HG02623 (cell line): ENCODE measurements around the gene TAGLN.

ENCODE experiments used
- ATAC-seq: cut with Tn5 transposase; IDR thresholded peaks from one replicate; pipeline ENCODE4 v1.9.1; 2021; ENCODE audit warnings: moderate library complexity; ENCODE audit not compliant: unreplicated experiment

Gene TAGLN

DNA sequence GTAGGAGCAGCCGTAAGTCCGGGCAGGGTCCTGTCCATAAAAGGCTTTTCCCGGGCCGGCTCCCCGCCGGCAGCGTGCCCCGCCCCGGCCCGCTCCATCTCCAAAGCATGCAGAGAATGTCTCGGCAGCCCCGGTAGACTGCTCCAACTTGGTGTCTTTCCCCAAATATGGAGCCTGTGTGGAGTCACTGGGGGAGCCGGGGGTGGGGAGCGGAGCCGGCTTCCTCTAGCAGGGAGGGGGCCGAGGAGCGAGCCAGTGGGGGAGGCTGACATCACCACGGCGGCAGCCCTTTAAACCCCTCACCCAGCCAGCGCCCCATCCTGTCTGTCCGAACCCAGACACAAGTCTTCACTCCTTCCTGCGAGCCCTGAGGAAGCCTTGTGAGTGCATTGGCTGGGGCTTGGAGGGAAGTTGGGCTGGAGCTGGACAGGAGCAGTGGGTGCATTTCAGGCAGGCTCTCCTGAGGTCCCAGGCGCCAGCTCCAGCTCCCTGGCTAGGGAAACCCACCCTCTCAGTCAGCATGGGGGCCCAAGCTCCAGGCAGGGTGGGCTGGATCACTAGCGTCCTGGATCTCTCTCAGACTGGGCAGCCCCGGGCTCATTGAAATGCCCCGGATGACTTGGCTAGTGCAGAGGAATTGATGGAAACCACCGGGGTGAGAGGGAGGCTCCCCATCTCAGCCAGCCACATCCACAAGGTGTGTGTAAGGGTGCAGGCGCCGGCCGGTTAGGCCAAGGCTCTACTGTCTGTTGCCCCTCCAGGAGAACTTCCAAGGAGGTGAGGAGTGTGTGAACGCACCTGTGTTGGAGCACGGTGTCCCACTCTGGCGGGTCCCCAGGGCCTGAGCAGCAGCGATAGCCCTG is at the start of gene TAGLN:
Gene TAGLN, plus strand, starts transcription at position 318 of the 863 bp plus-strand sequence. CDS start 3,644 bp downstream, outside the sequence.
- no peak for ATAC-seq

- ATAC-seq: no peak
These were observed 47.1 kb upstream of the TAGLN start for GRCh38 chr11:117152066-117152465.

DNA sequence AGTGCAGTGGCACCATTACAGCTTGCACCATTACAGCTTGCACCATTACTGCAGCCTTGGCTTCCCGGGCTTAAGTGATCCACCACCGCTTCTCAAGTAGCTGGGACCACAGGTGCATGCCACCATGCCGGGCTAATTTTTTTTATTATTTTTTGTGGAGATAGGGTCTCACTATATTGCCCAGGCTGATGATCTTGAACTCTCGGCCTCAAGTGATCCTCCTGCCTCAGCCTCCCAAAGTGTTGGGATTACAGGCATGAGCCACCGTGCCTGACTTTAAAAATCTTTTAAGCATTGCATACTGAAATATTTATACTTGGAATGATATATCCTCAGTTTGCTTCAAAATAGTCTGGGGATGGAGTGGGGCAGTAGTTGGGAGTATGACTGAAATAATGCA is 44.7 kb upstream of the TAGLN start:
- no peak for ATAC-seq

GRCh38 chr11:117157507-117157906 is 41.7 kb upstream of the TAGLN start:
- ATAC-seq: no peak

- ATAC-seq: no peak
These were observed 39.3 kb upstream of the TAGLN start for GRCh38 chr11:117159892-117160291.

- ATAC-seq: no peak
These were observed 38.3 kb upstream of the TAGLN start for GRCh38 chr11:117160826-117161225.

GRCh38 chr11:117166491-117166890 is 32.7 kb upstream of the TAGLN start:
- ATAC-seq: no peak

DNA sequence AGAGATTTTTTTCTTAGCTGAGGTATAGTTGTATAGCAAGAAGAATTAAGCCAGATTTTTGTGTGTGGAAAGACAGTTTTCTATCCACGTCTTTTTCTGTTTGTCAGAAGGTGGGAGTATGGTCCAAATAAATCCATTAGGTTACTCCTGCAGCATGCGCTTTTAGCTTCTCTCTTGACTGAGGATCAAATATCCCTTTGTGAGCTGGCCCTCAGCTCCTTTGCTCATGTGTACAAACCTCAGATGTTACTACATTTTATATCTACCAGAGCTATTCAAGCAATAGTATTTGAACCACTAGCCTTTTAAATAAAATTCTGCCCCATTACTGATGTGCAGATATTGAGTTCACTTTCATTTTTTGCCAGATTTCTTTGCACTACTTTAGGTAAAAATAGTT is 29.4 kb upstream of the TAGLN start:
- no peak for ATAC-seq

DNA sequence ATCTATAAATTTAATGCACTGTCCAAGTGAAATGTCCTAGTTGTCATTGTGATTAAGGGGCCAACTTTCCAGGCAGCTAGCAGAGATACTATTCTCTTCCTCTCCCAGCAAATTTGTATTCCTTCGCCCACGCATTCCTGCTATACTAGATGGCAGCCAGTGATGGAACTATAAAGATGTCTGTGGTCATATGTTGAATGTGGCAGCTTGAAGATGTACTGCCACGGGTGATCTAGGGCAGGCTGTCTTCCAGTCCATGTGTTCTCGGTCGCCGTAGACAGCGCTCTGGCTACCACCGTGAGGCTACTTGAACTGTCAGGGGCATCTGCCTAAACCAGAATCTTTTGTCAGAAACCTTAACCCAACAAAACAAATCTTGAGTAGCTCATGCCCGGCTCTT is 29.0 kb upstream of the TAGLN start:
- no peak for ATAC-seq

DNA sequence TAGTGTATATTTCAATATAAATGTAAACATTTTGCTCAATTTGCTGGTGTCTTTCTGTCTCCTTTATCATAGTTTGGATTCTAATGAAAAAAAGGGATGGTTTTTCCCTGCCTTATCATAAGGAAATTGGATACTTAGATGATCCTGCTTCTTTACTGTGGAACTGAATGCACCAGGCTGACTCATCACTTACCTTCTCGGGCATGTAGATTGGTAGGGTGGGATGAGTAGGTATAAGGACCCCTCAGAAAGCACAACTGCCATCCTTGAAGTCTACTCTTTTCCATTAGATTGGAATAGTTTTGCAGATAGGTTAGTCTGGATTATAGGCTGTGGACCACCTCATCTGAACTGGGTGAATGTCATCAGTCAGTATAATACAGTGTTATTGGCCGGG is 28.2 kb upstream of the TAGLN start:
- ATAC-seq: no peak

DNA sequence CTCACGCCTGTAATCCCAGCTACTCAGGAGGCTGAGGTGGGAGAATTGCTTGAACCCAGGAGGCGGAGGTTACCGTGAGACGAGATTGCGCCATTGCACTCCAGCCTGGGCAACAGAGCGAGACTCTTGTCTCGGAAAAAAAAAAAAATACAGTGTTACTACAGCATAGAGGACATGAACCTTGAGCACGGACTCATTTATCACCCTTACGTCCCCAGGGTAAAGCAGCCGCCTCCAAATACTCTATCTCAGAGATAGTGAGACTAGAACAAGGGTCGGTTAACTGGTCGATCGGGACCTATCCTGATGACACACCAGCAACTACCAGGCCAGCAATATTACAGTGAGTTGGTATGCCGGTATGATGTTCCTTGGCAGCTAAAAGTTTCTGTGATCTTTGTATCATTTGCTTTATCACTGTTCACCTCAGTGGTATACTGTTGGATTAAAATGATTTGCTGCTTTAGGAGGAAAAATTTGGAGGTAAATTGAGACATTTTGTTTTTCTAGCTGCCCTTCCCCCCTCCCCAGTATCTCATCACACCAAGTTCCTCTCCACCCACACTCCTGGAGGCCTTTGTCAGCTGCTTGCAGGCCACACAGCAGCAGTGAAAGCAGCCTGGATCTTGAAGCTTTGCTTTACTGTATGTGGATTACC is 27.6 kb upstream of the TAGLN start:
- no peak for ATAC-seq

DNA sequence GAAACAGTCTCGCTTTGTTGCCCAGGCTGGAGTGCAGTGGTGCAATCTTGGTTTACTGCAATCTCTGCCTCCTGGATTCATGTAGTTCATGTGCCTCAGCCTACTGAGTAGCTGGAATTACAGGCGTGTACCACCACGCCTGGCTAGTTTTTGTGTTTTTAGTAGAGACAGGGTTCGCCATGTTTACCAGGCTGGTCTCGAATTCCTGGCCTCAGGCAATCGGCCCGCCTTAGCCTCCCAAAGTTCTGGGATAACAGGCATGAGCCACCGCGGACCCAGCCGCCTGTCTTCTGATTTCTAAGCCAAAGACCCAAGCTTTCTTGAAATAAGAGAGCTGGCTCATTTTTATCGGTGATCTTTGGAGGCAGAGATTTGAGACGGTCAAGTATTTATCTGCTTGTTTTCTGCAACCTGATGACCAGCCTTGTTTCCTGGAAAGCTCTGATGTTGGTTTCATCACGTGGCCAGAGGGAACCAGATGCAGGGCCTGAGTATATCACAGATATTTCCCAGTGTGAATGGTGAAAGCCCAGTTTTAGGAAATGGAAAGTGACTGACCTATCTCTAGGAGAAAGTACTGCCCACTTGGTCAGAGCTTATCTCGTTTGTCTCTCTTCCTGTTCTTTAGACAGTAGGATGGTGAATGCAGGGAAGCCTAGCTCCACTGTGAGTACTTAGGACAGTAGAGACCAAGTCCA is 26.3 kb upstream of the TAGLN start:
- ATAC-seq: no peak

DNA sequence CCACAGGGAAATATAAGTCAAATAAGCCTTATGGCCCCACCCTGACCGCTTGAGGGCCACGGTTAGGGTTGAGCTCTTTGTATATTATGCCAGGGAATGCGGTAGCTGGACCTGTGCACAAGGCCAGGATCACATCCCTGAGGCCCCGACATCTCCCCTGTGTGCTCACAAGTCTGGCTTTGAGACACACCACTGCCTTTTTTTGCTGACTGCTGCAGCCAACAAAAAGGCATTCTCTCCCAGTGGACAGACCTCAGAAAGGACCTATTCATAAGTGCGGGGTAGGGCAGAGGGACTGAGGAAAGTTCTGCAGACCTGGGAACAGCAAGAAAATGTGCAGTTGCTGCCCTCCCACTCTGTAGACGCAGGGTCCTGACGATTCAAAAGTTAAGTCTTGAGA is 24.1 kb upstream of the TAGLN start:
- ATAC-seq: no peak

DNA sequence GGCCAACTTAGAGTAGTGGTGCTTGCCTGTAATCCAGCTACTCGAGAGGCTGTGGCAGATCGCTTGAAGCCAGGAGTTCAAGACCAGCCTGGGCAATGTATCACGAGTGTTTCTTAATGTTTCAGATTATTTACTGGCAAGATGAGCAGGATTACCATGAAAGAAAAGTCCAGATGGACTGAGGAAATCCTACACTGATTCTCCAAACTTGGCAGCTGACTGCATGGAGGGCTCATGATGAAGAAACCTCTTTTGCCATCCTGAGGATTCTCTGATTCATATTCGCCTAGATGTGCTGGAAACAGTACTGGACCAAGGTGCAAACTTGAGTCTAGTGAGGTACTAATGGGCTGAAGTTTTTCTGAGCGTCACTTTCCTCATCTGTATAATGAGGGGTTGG is 23.4 kb upstream of the TAGLN start:
- no peak for ATAC-seq

- ATAC-seq: no peak
These were observed 23.0 kb upstream of the TAGLN start for GRCh38 chr11:117176186-117176585.

DNA sequence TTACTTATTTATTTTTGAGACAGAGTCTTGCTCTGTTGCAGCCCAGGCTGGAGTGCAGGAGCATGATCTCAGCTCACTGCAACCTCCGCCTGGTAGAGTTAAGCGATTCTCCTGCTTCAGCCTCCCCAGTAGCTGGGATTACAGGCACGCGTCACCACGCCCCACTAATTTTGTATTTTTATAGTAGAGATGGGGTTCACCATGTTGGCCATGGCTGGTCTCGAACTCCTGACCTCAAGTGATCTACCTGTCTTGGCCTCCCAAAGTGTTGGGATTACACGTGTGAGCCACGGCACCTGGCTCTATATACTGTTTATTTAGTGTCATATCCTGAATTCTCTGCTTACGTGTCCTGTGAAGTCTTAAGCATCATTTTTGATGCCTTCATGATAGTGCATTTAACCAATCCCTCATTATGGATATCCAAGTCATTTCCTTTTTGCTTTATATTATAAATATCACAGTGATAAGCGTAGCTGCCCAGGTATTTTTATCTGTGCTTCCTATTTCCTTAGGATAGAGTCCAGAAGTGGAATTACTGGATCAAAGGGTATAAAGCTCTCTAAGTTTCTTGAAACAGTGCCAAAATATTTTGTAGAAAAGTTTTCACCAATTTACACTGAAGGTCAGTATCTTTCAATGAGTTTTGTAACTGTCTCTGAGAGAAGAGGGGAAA is 21.5 kb upstream of the TAGLN start:
- ATAC-seq: no peak

GRCh38 chr11:117178210-117179034 is 20.7 kb upstream of the TAGLN start, which contains the start of gene SIDT2:
TSS of gene SIDT2 (plus strand) at chr11:117178743. CDS start at chr11:117179264, 521 bp downstream.
- peak; percentile 91 for ATAC-seq

- ATAC-seq: peak; percentile 22
These were observed 19.8 kb upstream of the TAGLN start for GRCh38 chr11:117179048-117179999.

- ATAC-seq: no peak
These were observed 19.1 kb upstream of the TAGLN start for GRCh38 chr11:117180020-117180419.
